CD14-positive monocyte (primary cell): ENCODE results near the gene TP73. TPM values are rescaled to one million over a fixed set of nuclear protein-coding genes. Genes with fewer than 3 reads are reported as not detected.

Experiments used
- DNase-seq, 3 donors: peaks; one replicate each; pipeline ENCODE4 v3.0.0-alpha.2; 2011 to 2022
- H2AFZ ChIP-seq: 2 replicates; pipeline ENCODE4 v1.6.0; 2012; ENCODE audit warnings: mild to moderate bottlenecking, low read depth, low read length, inconsistent platforms; ENCODE audit not compliant: insufficient read depth, poor library complexity, severe bottlenecking
- H3K27ac ChIP-seq, 2 donors: 1 replicate in 1 of 2; 2 replicates in 1 of 2; pipeline ENCODE4 v1.5.1; 2012 to 2013; ENCODE audit warnings: low read length in 2 of 2, control low read depth in 1 of 2, inconsistent platforms in 1 of 2, low read depth in 1 of 2, mild to moderate bottlenecking in 1 of 2
- H3K27me3 ChIP-seq, 2 donors: one replicate each; pipeline versions ENCODE4 v1.6.0 to v1.6.1; 2011 to 2013; ENCODE audit warnings: low read length in 2 of 2; ENCODE audit not compliant: control insufficient read depth in 2 of 2, insufficient read depth in 2 of 2
- H3K36me3 ChIP-seq, 2 donors: replicated peaks in 1 of 2; 1 replicate in 1 of 2; 2 replicates in 1 of 2; pipeline versions ENCODE4 v1.5.1 to v1.6.1; 2012 to 2013; ENCODE audit warnings: low read length in 2 of 2, control low read depth in 1 of 2, inconsistent platforms in 1 of 2, mild to moderate bottlenecking in 1 of 2; ENCODE audit not compliant: insufficient read depth in 2 of 2, control insufficient read depth in 1 of 2
- H3K4me1 ChIP-seq, 2 donors: 1 replicate in 1 of 2; 2 replicates in 1 of 2; pipeline versions ENCODE4 v1.5.1 to v1.6.1; 2012 to 2013; ENCODE audit warnings: low read length in 2 of 2, control low read depth in 1 of 2, inconsistent platforms in 1 of 2, mild to moderate bottlenecking in 1 of 2, moderate library complexity in 1 of 2; ENCODE audit not compliant: insufficient read depth in 2 of 2, control insufficient read depth in 1 of 2
- H3K4me2 ChIP-seq: replicated peaks from 2 replicates; pipeline ENCODE3; 2012; ENCODE audit warnings: low read length, moderate library complexity, mild to moderate bottlenecking; ENCODE audit not compliant: poor library complexity, severe bottlenecking; ENCODE audit errors: extremely low read depth
- H3K4me3 ChIP-seq, 3 experiments: fragments of 200-600 bp in 1 of 3; sonication (generic) in 1 of 3; replicated peaks in 1 of 3; 1 replicate in 2 of 3; 2 replicates in 1 of 3; pipeline ENCODE4 v1.5.1; 2011 to 2013; ENCODE audit warnings: low read length in 3 of 3, mild to moderate bottlenecking in 3 of 3, control low read depth in 2 of 3, low read depth in 2 of 3, inconsistent platforms in 1 of 3, moderate library complexity in 1 of 3
- H3K79me2 ChIP-seq: 2 replicates; pipeline ENCODE4 v1.6.0; 2012; ENCODE audit warnings: mild to moderate bottlenecking, control low read depth, inconsistent platforms, low read length, moderate library complexity; ENCODE audit not compliant: insufficient read depth
- H3K9ac ChIP-seq: 2 replicates; pipeline ENCODE4 v1.6.0; 2017; ENCODE audit warnings: low read length, mild to moderate bottlenecking; ENCODE audit not compliant: insufficient read depth, poor library complexity, severe bottlenecking
- H3K9me3 ChIP-seq, 2 donors: replicated peaks in 1 of 2; 1 replicate in 1 of 2; 2 replicates in 1 of 2; pipeline versions ENCODE4 v1.5.1 to v1.6.1; 2012 to 2013; ENCODE audit warnings: low read length in 2 of 2, control low read depth in 1 of 2; ENCODE audit not compliant: control insufficient read depth in 1 of 2, insufficient read depth in 1 of 2
- H4K20me1 ChIP-seq: 2 replicates; pipeline ENCODE4 v1.6.0; 2012; ENCODE audit warnings: mild to moderate bottlenecking, low read length, control low read depth, moderate library complexity; ENCODE audit not compliant: insufficient read depth
- H3K27ac Mint-ChIP-seq, 7 donors: one replicate each; pipeline ENCODE4 v1.8.0; 2020; ENCODE audit warnings: mild to moderate bottlenecking in 7 of 7, mixed read lengths in 7 of 7, moderate library complexity in 6 of 7, inconsistent platforms in 2 of 7
- H3K27me3 Mint-ChIP-seq, 3 donors: one replicate each; pipeline ENCODE4 v1.8.0; 2021 to 2022; ENCODE audit warnings: low read depth in 3 of 3, mild to moderate bottlenecking in 3 of 3, mixed read lengths in 3 of 3, moderate library complexity in 3 of 3, inconsistent platforms in 1 of 3
- H3K36me3 Mint-ChIP-seq, 2 donors: one replicate each; pipeline ENCODE4 v1.8.0; 2020; ENCODE audit warnings: mixed read lengths in 2 of 2, inconsistent platforms in 1 of 2, mild to moderate bottlenecking in 1 of 2
- H3K4me1 Mint-ChIP-seq: one replicate; pipeline ENCODE4 v1.8.0; 2020; ENCODE audit warnings: mild to moderate bottlenecking, mixed read lengths
- H3K4me3 Mint-ChIP-seq, 2 donors: one replicate each; pipeline ENCODE4 v1.8.0; 2020; ENCODE audit warnings: mild to moderate bottlenecking in 2 of 2, mixed read lengths in 2 of 2, moderate library complexity in 1 of 2
- H3K9me3 Mint-ChIP-seq, 7 donors: one replicate each; pipeline ENCODE4 v1.8.0; 2020 to 2022; ENCODE audit warnings: mixed read lengths in 7 of 7, mild to moderate bottlenecking in 6 of 7, moderate library complexity in 6 of 7, inconsistent platforms in 2 of 7
- WGBS: methylation state at CpG from one replicate; pipeline ENCODE4 v1.1.5; 2013; ENCODE audit warnings: missing lambda C conversion rate; ENCODE audit not compliant: insufficient coverage; 5-methylcytosine and 5-hydroxymethylcytosine counted together
- intact Hi-C, 2 donors: fragments of 100-400 bp; cut with micrococcal nuclease; formaldehyde crosslinking; loops; one replicate each; pipeline versions ENCODE4 v1.15.0 to v1.15.1; 2023
- polyA plus RNA-seq, 3 donors: library from polyadenylated mRNA; depleted of rRNA in 1 of 3; unstranded in 2 of 3; stranded (reverse) in 1 of 3; fragments of 300-500 nt in 2 of 3; fragments of >200 nt in 1 of 3; fragmentation: Illumina TruSeq in 2 of 3; gene quantifications; 1 replicate in 2 of 3; 2 replicates in 1 of 3; pipeline ENCODE4 v1.2.3, GENCODE V29; 2012 to 2021
- TF ChIP-seq, protein P1 (sequence below): fragments of 200-600 bp; IDR thresholded peaks from one replicate; pipeline ENCODE4 v1.8.0; 2022; ENCODE audit warnings: antibody characterized with exemption, mild to moderate bottlenecking

Gene TP73
- polyA plus RNA-seq, 3 donors, result 0.21 to 0.42 TPM; not detected in 1

DNA sequence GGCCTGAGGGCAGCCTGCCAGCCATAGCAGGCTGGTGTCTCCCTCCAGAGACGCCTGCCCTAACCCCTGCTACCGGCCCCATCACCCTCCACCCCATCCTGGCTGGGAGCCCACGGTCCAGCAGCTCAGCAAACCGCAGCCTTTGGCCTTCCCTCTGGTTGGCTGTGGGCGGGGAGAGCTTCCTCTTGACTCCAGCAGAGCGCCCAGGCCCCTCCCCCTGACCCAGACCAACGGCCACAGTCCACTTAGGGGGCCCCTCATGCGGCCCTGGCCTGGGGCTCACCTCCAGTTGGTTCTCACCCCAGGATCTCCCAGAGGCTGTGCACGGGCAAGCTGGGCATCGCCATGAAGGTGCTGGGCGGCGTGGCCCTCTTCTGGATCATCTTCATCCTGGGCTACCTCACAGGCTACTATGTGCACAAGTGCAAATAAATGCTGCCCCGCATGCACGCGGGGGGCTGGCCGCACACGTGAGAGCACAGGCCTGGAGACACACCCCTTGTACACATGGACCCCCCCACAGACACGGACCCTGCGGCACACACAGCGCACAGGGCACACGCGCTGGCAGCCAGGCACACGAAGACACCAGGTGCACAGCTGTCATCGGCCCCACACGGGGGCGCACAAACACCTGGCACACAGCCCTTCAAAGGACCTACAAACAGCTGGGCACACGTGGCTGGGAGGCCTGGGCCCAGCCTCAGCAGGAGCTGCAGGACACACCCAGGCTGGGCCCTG is 123.3 kb downstream of the TP73 start:
- 38% methylated on average over 24 of the region's 27 CpGs for WGBS
- no peak overlapping the region for H3K27ac ChIP-seq
- no peaks in the 10 kb centered on the region for H3K79me2 ChIP-seq
- peaks cover 0 to 21% of the 10 kb centered on the region in 2 donors for H3K27me3 ChIP-seq
- peaks cover 19 to 32% of the 10 kb centered on the region in 2 donors for H3K4me1 ChIP-seq
- H3K27ac Mint-ChIP-seq, result no peak overlapping the region
- intact Hi-C loops, result loop anchor here in 1 of 2 donors (10.0 kb wide), 2 partner anchors 129 to 151 kb away; partner anchors contain the start of genes C1orf174 and TPRG1L
- peaks cover 0 to 3% (median 0%) of the 10 kb centered on the region in 7 donors for H3K9me3 Mint-ChIP-seq
- peaks cover 20% of the 10 kb centered on the region for H3K4me1 Mint-ChIP-seq
- H3K9ac ChIP-seq, result no peak overlapping the region
- DNase-seq, result peak; percentile 41 to 43 (median 41)
- H3K36me3 Mint-ChIP-seq, result peaks cover 16 to 23% of the 10 kb centered on the region in 2 donors
- H3K4me3 Mint-ChIP-seq, result peak overlapping the region in 1 of 2 donors; percentile 59
- peaks cover 11 to 32% (median 20%) of the 10 kb centered on the region in 3 donors for H3K27me3 Mint-ChIP-seq
- H3K9me3 ChIP-seq, result no peaks in the 10 kb centered on the region
- TF ChIP-seq, protein P1, sequence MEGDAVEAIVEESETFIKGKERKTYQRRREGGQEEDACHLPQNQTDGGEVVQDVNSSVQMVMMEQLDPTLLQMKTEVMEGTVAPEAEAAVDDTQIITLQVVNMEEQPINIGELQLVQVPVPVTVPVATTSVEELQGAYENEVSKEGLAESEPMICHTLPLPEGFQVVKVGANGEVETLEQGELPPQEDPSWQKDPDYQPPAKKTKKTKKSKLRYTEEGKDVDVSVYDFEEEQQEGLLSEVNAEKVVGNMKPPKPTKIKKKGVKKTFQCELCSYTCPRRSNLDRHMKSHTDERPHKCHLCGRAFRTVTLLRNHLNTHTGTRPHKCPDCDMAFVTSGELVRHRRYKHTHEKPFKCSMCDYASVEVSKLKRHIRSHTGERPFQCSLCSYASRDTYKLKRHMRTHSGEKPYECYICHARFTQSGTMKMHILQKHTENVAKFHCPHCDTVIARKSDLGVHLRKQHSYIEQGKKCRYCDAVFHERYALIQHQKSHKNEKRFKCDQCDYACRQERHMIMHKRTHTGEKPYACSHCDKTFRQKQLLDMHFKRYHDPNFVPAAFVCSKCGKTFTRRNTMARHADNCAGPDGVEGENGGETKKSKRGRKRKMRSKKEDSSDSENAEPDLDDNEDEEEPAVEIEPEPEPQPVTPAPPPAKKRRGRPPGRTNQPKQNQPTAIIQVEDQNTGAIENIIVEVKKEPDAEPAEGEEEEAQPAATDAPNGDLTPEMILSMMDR, result peak; percentile 12
- peak overlapping the region; percentile 62 for H3K4me2 ChIP-seq
- H4K20me1 ChIP-seq, result peaks cover 6% of the 10 kb centered on the region
- H3K4me3 ChIP-seq, result peak overlapping the region in 1 of 3 experiments; percentile 28
- peaks cover 21 to 23% of the 10 kb centered on the region in 2 donors for H3K36me3 ChIP-seq
- peak overlapping the region; percentile 41 for H2AFZ ChIP-seq

DNA sequence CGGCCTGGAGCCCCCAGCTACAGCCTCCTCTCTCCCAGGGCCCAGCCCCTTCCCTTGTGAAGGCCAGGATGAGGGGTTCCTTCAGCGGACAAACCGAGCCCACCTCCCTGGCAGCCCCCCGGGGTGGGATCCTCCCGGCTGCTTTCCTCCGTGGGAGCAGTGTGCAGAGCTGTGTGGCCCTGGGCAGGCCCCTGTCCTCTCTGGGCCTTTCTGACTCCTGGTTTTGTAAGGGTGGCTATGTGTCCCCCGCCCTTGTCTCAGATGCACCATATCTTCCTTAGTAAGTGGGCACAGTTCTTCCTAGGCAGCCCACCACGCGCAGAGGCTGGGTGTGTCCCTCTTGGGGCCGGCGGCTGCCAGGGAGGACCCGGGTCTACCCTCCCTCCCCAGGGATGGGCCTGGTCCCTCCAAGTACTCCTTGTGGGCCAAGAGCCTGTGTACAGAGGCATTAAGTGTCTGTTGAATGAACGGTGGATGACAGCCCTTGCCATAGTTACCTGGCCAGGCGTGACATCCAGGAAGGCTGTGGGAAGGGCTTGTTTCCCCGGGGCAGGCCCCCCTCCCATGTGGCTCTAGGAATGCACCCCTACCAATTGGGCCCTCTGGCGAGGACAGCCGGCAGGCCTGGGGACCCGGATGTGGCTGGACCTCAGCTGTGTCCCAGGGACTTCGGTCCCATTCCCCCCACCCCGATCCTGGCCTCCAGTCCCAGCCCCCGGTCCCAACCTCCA is 124.1 kb downstream of the TP73 start:
- H2AFZ ChIP-seq, result no peak overlapping the region
- no peak overlapping the region for H3K4me3 ChIP-seq
- H3K36me3 ChIP-seq, result peaks cover 28 to 30% of the 10 kb centered on the region in 2 donors
- Mint-ChIP-seq H3K27ac (peak overlapping the region in 1 of 7 donors; percentile 83), H3K4me3 (no peak overlapping the region), H3K9me3 (peaks cover 0 to 3% (median 0%) of the 10 kb centered on the region in 7 donors), H3K4me1 (peaks cover 20% of the 10 kb centered on the region), H3K27me3 (peaks cover 5 to 25% (median 12%) of the 10 kb centered on the region in 3 donors), H3K36me3 (peaks cover 24 to 31% of the 10 kb centered on the region in 2 donors)
- H3K27ac ChIP-seq, result no peak overlapping the region
- intact Hi-C loops, result loop anchor here in 1 of 2 donors (10.0 kb wide), 2 partner anchors 128 to 152 kb away; partner anchors contain the start of genes C1orf174 and TPRG1L
- H3K4me2 ChIP-seq, result no peak overlapping the region
- H4K20me1 ChIP-seq, result peaks cover 6% of the 10 kb centered on the region
- H3K27me3 ChIP-seq, result peaks cover 0 to 14% of the 10 kb centered on the region in 2 donors
- TF ChIP-seq, protein P1, result no peak
- no peak for DNase-seq
- 87% methylated on average over 15 of the region's 21 CpGs for WGBS
- H3K79me2 ChIP-seq, result no peaks in the 10 kb centered on the region
- H3K9ac ChIP-seq, result no peak overlapping the region
- H3K9me3 ChIP-seq, result no peaks in the 10 kb centered on the region
- peaks cover 19 to 32% of the 10 kb centered on the region in 2 donors for H3K4me1 ChIP-seq
